Measurements from ENCODE around the gene GAGE2A.

DNA sequence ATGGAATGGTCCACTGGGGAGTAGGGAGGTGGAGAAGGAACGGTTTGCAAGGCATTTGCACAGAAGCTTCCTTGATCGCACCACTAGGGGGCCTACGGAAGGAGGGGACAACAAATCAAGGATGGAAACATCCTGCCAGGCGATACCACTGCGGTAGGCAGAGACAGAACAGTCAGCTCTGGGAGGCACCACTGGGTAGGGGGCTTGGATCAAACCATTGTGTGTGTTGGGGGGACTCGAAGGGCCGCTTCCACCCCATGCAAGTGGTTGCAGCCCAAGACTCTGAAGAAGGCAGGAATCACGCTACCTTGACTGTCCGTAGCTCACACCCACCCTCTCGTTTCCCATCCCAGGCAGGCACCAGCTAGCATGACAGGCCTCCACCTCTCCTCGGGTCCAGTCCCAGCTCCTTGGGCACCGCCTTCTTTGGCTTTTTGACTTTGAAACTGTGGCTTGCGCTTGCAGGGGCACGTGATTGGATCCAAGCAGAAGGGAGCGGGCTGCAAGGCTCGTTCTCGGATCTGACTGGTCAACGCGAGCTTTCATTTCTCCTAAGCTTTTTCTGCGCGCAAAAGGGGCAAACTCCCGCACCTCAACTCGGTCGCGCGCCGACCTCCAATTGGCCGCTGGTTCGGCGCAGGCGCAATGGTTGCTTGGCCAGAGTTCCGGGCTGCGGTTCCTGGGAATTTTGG, 37.9 kb downstream of the GAGE2A start:
- TF ChIP-seq, protein P1, sequence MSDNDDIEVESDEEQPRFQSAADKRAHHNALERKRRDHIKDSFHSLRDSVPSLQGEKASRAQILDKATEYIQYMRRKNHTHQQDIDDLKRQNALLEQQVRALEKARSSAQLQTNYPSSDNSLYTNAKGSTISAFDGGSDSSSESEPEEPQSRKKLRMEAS (IDR thresholded peaks at IDR 0.05; ENCODE audit: low read depth, low read length), result no peak
- TF ChIP-seq POLR2A (IDR thresholded peaks at IDR 0.05; ENCODE audit: extremely low read depth, insufficient read length), result no peak

Data from NB4 (cell line).